Smooth muscle cell (in vitro differentiated cells): ENCODE data around the gene C18orf54. TPM values are rescaled to one million over a fixed set of nuclear protein-coding genes. Genes with fewer than 3 reads are reported as not detected.
A peak's percentile ranks its signal among the peaks of the same experiment; 100 is the strongest.

Experiments
- DNase-seq: peaks from one replicate; lab custom pipeline; 2025; ENCODE audit not compliant: unreplicated experiment; lab: John Stamatoyannopoulos, UW
- H2AFZ ChIP-seq: fragments of 200-600 bp; sonication (generic); 2 replicates; pipeline ENCODE4 v1.6.0; 2016; ENCODE audit warnings: antibody characterized with exemption, low read depth, mild to moderate bottlenecking
- H3F3A ChIP-seq: fragments of 200-600 bp; sonication (generic); 2 replicates; pipeline ENCODE4 v1.6.0; 2017; ENCODE audit warnings: antibody characterized with exemption, low read depth
- H3K27ac ChIP-seq: fragments of 200-600 bp; sonication (generic); 2 replicates; pipeline ENCODE4 v1.5.1; 2016; ENCODE audit warnings: low read depth, mild to moderate bottlenecking
- H3K27me3 ChIP-seq: fragments of 200-600 bp; sonication (generic); 2 replicates; pipeline ENCODE4 v1.6.1; 2016; ENCODE audit warnings: low read depth, mild to moderate bottlenecking
- H3K36me3 ChIP-seq: fragments of 200-600 bp; sonication (generic); 2 replicates; pipeline ENCODE4 v1.5.1; 2016; ENCODE audit warnings: low read depth
- H3K4me1 ChIP-seq: fragments of 200-600 bp; sonication (generic); 2 replicates; pipeline ENCODE4 v1.5.1; 2016; ENCODE audit warnings: low read depth
- H3K4me2 ChIP-seq: fragments of 200-600 bp; sonication (generic); 2 replicates; pipeline ENCODE4 v1.6.0; 2016; ENCODE audit warnings: mild to moderate bottlenecking
- H3K4me3 ChIP-seq: fragments of 200-600 bp; sonication (generic); 2 replicates; pipeline ENCODE4 v1.5.1; 2016; ENCODE audit warnings: mild to moderate bottlenecking
- H3K79me2 ChIP-seq: fragments of 200-600 bp; sonication (generic); 2 replicates; pipeline ENCODE4 v1.6.0; 2016; ENCODE audit warnings: low read depth, mild to moderate bottlenecking
- H3K9ac ChIP-seq: fragments of 200-600 bp; sonication (generic); 2 replicates; pipeline ENCODE4 v1.6.0; 2016; ENCODE audit warnings: low read depth
- H3K9me3 ChIP-seq: fragments of 200-600 bp; sonication (generic); replicated peaks from 2 replicates; pipeline ENCODE4 v1.5.1; 2016; ENCODE audit warnings: low read depth
- H4K20me1 ChIP-seq: fragments of 200-600 bp; sonication (generic); 2 replicates; pipeline ENCODE4 v1.6.0; 2016; ENCODE audit warnings: low read depth
- WGBS: methylation state at CpG from one replicate; pipeline ENCODE4 v1.1.7; 2016; ENCODE audit warnings: low lambda C conversion rate; 5-methylcytosine and 5-hydroxymethylcytosine counted together
- polyA plus RNA-seq: library from polyadenylated mRNA; unstranded; fragments of >200 nt; fragmentation: Nextera tagmentation; extraction: Ambion mirVana; gene quantifications from 2 replicates; pipeline ENCODE4 v1.2.1, GENCODE V29; 2016
- total RNA-seq: library from RNA; depleted of rRNA; stranded (reverse); fragments of >200 nt; gene quantifications from 2 replicates; pipeline ENCODE4 v1.2.3, GENCODE V29; 2014
- TF ChIP-seq, protein P1 (sequence below): fragments of 200-600 bp; sonication (generic); IDR thresholded peaks from 2 replicates; pipeline ENCODE4 v1.5.1; 2017; ENCODE audit warnings: borderline replicate concordance, mild to moderate bottlenecking, antibody characterized with exemption; ENCODE audit not compliant: insufficient read depth, poor library complexity, severe bottlenecking

Gene C18orf54
- total and polyA plus RNA-seq, 2 experiments from 2014 or later = 3.4 to 9.3 TPM

DNA sequence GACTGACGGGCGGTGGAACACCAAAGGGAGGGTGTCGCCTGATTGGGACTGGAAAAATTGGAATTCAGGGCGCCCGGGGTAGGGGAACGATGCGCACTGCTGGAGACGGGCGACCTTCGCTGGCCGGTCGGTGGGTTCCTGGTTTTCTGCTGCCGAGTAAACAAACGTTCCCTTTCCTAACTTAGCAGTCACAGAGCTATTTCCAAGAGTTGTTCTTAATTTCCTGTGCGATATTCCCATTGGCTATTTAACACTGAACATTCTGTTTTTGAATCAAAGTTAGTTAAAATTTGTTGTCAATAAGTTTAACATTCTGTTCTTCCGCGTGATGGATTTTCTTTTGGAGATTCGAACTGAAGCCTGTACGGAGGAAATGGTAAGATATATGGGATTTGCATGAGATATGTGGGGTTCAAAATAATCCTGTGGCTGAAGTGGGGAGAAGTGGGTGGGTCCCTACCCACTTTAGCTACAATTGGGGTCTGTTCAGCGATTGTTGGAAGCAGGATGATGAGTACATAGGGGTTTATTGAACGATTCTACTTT is 862 bp downstream of the C18orf54 start:
- TF ChIP-seq, protein P1, sequence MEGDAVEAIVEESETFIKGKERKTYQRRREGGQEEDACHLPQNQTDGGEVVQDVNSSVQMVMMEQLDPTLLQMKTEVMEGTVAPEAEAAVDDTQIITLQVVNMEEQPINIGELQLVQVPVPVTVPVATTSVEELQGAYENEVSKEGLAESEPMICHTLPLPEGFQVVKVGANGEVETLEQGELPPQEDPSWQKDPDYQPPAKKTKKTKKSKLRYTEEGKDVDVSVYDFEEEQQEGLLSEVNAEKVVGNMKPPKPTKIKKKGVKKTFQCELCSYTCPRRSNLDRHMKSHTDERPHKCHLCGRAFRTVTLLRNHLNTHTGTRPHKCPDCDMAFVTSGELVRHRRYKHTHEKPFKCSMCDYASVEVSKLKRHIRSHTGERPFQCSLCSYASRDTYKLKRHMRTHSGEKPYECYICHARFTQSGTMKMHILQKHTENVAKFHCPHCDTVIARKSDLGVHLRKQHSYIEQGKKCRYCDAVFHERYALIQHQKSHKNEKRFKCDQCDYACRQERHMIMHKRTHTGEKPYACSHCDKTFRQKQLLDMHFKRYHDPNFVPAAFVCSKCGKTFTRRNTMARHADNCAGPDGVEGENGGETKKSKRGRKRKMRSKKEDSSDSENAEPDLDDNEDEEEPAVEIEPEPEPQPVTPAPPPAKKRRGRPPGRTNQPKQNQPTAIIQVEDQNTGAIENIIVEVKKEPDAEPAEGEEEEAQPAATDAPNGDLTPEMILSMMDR = no peak
- Histone ChIP-seq H3K4me2 (peak overlapping the region; percentile 88), H2AFZ (peak overlapping the region; percentile 98), H3K27ac (no peak overlapping the region), H3K79me2 (peaks cover 19% of the 10 kb centered on the region), H3K36me3 (no peaks in the 10 kb centered on the region), H3K27me3 (no peaks in the 10 kb centered on the region), H3F3A (no peaks in the 10 kb centered on the region), H3K4me3 (peak overlapping the region; percentile 84), H3K4me1 (peaks cover 19% of the 10 kb centered on the region), H3K9me3 (no peaks in the 10 kb centered on the region), H4K20me1 (no peaks in the 10 kb centered on the region), H3K9ac (peak overlapping the region; percentile 68)
- no peak for DNase-seq
- WGBS = 2% methylated on average over 21 of the region's 21 CpGs

DNA sequence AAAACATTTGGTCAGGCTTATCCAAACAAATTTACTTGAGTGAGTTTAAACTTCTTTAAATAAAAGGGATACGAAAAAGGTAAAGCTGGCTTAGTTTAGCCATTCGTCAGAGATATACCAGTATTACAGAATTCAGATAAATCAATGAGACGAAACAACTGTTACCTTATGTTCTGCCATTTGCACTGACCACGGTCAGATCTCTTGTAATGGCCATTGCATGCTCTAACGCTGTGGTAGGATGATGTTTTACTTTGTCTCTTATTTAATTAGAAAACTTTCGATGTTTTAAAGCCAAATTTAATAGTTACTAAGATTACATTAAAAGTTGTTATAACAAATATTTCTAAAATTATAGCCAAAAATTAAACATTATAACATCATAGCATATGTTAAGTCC is 1.5 kb downstream of the C18orf54 start:
- no peaks in the 10 kb centered on the region for H3K9me3 ChIP-seq
- no peaks in the 10 kb centered on the region for H4K20me1 ChIP-seq
- H3K27ac ChIP-seq = no peak overlapping the region
- no peaks in the 10 kb centered on the region for H3K27me3 ChIP-seq
- peaks cover 19% of the 10 kb centered on the region for H3K79me2 ChIP-seq
- no peak for DNase-seq
- TF ChIP-seq, protein P1 = no peak
- peak overlapping the region; percentile 88 for H3K4me2 ChIP-seq
- no peak overlapping the region for H3K9ac ChIP-seq
- H3K4me3 ChIP-seq = peak overlapping the region; percentile 84
- 22% methylated on average over 6 of the region's 6 CpGs for WGBS
- peaks cover 19% of the 10 kb centered on the region for H3K4me1 ChIP-seq
- no peaks in the 10 kb centered on the region for H3K36me3 ChIP-seq
- H3F3A ChIP-seq = no peaks in the 10 kb centered on the region
- peak overlapping the region; percentile 98 for H2AFZ ChIP-seq

DNA sequence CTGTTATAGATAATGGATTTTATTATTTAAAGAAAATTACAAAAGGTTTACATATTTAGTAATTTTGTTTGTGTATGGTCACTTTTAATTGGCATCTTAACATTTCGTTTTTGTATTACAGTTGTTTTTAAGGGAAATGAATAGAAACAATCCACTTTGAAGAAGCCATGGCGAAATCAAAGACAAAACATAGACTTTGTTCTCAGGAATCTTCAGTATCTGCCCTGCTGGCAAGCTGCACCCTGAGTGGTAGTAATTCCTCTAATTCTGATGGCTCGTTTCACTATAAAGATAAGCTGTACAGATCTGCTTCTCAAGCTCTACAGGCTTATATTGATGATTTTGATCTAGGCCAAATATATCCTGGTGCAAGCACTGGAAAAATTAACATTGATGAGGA is 2.7 kb downstream of the C18orf54 start:
- Histone ChIP-seq H3K4me3 (no peak overlapping the region), H3K36me3 (no peaks in the 10 kb centered on the region), H2AFZ (no peak overlapping the region), H3F3A (no peaks in the 10 kb centered on the region), H3K9ac (no peak overlapping the region), H3K4me1 (peaks cover 19% of the 10 kb centered on the region), H3K4me2 (peak overlapping the region; percentile 88), H4K20me1 (no peaks in the 10 kb centered on the region), H3K9me3 (no peaks in the 10 kb centered on the region), H3K79me2 (peaks cover 19% of the 10 kb centered on the region), H3K27ac (no peak overlapping the region), H3K27me3 (no peaks in the 10 kb centered on the region)
- 45% methylated on average over 3 of the region's 3 CpGs for WGBS
- TF ChIP-seq, protein P1 = no peak
- no peak for DNase-seq

DNA sequence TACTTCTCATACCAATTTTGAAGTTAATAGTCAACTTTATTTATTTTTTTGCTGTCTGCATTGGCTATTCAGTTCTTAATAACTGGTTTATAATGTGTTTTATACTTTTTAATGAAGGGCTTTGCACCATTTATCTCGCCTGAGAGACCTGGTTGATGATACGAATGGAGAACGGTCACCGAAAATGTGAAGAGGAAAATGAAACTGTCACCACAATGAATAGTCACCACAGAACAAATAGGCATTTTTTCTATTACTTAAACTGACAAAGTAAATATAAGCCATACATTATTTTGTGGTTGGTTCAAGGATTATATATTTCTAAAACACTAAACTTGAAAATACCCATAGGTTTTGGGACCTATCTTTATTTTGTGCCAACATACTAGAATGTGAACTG is 20.4 kb downstream of the C18orf54 start:
- no peak overlapping the region for H3K27ac ChIP-seq
- peaks cover 9% of the 10 kb centered on the region for H3K36me3 ChIP-seq
- 98% methylated on average over 4 of the region's 4 CpGs for WGBS
- TF ChIP-seq, protein P1 = no peak
- no peaks in the 10 kb centered on the region for H4K20me1 ChIP-seq
- no peak for DNase-seq
- H3F3A ChIP-seq = no peaks in the 10 kb centered on the region
- H2AFZ ChIP-seq = no peak overlapping the region
- H3K79me2 ChIP-seq = no peaks in the 10 kb centered on the region
- no peak overlapping the region for H3K9ac ChIP-seq
- no peak overlapping the region for H3K4me3 ChIP-seq
- no peaks in the 10 kb centered on the region for H3K9me3 ChIP-seq
- no peaks in the 10 kb centered on the region for H3K27me3 ChIP-seq
- H3K4me2 ChIP-seq = no peak overlapping the region
- no peaks in the 10 kb centered on the region for H3K4me1 ChIP-seq
